HepG2 (cell line): ENCODE results near the gene PKD2L2. TPM values are rescaled to one million over a fixed set of nuclear protein-coding genes. Genes with fewer than 3 reads are reported as not detected.

Source experiments
- AHDC1 ChIP-seq: sonication (generic); formaldehyde crosslinking; IDR thresholded peaks from 2 replicates; pipeline ENCODE4 v1.5.1; 2020; ENCODE audit warnings: mild to moderate bottlenecking, missing genetic modification reagents, borderline replicate concordance
- CBX1 ChIP-seq: IDR thresholded peaks from one replicate; pipeline ENCODE4 v1.6.1; 2016; ENCODE audit warnings: antibody characterized with exemption, low read depth
- CENPX ChIP-seq: sonication (generic); formaldehyde crosslinking; IDR thresholded peaks from 2 replicates; pipeline ENCODE4 v1.9.0; 2021; ENCODE audit warnings: mild to moderate bottlenecking, missing genetic modification reagents, moderate library complexity
- FOXA1 ChIP-seq, 2 experiments: fragments of 450-650 bp in 1 of 2; sonication (generic) in 1 of 2; formaldehyde crosslinking in 1 of 2; IDR thresholded peaks; 2 replicates each; pipeline versions ENCODE4 v1.4.0 to v1.6.1; 2016 to 2020; ENCODE audit warnings: missing genetic modification reagents in 1 of 2
- FUBP1 ChIP-seq: sonication (generic); formaldehyde crosslinking; IDR thresholded peaks from 2 replicates; pipeline ENCODE4 v1.5.1; 2020; ENCODE audit warnings: missing genetic modification reagents, mild to moderate bottlenecking, borderline replicate concordance
- HNRNPLL ChIP-seq: fragments of 200-400 bp; formaldehyde crosslinking; IDR thresholded peaks from 2 replicates; pipeline ENCODE4 v1.6.1; 2017; ENCODE audit warnings: mild to moderate bottlenecking, low read depth, low read length; ENCODE audit not compliant: poor library complexity, severe bottlenecking
- MEIS1 ChIP-seq: sonication (generic); formaldehyde crosslinking; IDR thresholded peaks from 2 replicates; pipeline ENCODE4 v1.9.0; 2021; ENCODE audit warnings: mild to moderate bottlenecking, missing genetic modification reagents, moderate library complexity, borderline replicate concordance
- MTF1 ChIP-seq: sonication (generic); formaldehyde crosslinking; IDR thresholded peaks from 2 replicates; pipeline ENCODE4 v1.5.0; 2020; ENCODE audit warnings: missing genetic modification reagents
- NFIC ChIP-seq: IDR thresholded peaks from 2 replicates; pipeline ENCODE4 v1.6.1; 2012; ENCODE audit warnings: mild to moderate bottlenecking, low read length, inconsistent platforms
- NR2C2 ChIP-seq: sonication (generic); formaldehyde crosslinking; IDR thresholded peaks from 2 replicates; pipeline ENCODE4 v1.4.0; 2020; ENCODE audit warnings: missing genetic modification reagents, mild to moderate bottlenecking, moderate library complexity, borderline replicate concordance
- POGZ ChIP-seq: sonication (generic); formaldehyde crosslinking; IDR thresholded peaks from 2 replicates; pipeline ENCODE4 v1.4.0; 2020; ENCODE audit warnings: mild to moderate bottlenecking, missing genetic modification reagents
- RARA ChIP-seq: IDR thresholded peaks from 2 replicates; pipeline ENCODE4 v1.6.1; 2016; ENCODE audit warnings: missing genetic modification reagents, missing compliant biosample characterization
- SNAI1 ChIP-seq: sonication (generic); formaldehyde crosslinking; IDR thresholded peaks from 2 replicates; pipeline ENCODE4 v1.5.0; 2020; ENCODE audit warnings: mild to moderate bottlenecking, missing genetic modification reagents, borderline replicate concordance
- SOX5 ChIP-seq: IDR thresholded peaks from 2 replicates; pipeline ENCODE4 v1.6.1; 2016; ENCODE audit warnings: borderline replicate concordance
- ZFP62 ChIP-seq: sonication (generic); formaldehyde crosslinking; IDR thresholded peaks from 2 replicates; pipeline ENCODE4 v1.4.0; 2020; ENCODE audit warnings: missing genetic modification reagents
- ZNF205 ChIP-seq: IDR thresholded peaks from 2 replicates; pipeline ENCODE4 v1.6.1; 2018; ENCODE audit warnings: missing biosample characterization, missing genetic modification reagents
- ZNF644 ChIP-seq: IDR thresholded peaks from 2 replicates; pipeline ENCODE4 v1.6.1; 2016; ENCODE audit warnings: low read depth
- ZNF766 ChIP-seq: sonication (generic); formaldehyde crosslinking; IDR thresholded peaks from 2 replicates; pipeline ENCODE4 v1.5.0; 2020; ENCODE audit warnings: missing genetic modification reagents, borderline replicate concordance
- polyA plus RNA-seq, 8 experiments: library from polyadenylated mRNA; depleted of rRNA in 3 of 8; stranded (reverse) in 7 of 8; unstranded in 1 of 8; fragments of >200 nt; fragmentation: Illumina TruSeq in 4 of 8; extraction: Trizol in 4 of 8; gene quantifications; 2 replicates each; pipeline versions ENCODE4 v1.2.1 to v1.2.3, GENCODE V29; 2011 to 2016; ENCODE audit warnings: low read depth in 4 of 8, missing spikeins in 1 of 8, mixed read lengths in 1 of 8; ENCODE audit not compliant: insufficient read depth in 1 of 8
- total RNA-seq, 5 experiments: library from RNA; depleted of rRNA; stranded (reverse); fragments of >200 nt; fragmentation: Illumina TruSeq; extraction: Trizol; gene quantifications; 2 replicates each; pipeline ENCODE4 v1.2.3, GENCODE V29; 2016; ENCODE audit warnings: low read depth in 1 of 5
- TF ChIP-seq, protein P1 (sequence below): IDR thresholded peaks from 2 replicates; pipeline ENCODE4 v1.6.1; 2012; ENCODE audit warnings: low read depth, low read length, improper control_type of control experiment
- TF ChIP-seq, protein P2 (sequence below): sonication (generic); formaldehyde crosslinking; IDR thresholded peaks from 2 replicates; pipeline ENCODE4 v1.4.0; 2020; ENCODE audit warnings: missing genetic modification reagents

The PKD2L2 gene
- total and polyA plus RNA-seq, 2 of the 13 experiments (the other 11 are each of a cell fraction or from before 2014, with no cell fraction given) = not detected

DNA sequence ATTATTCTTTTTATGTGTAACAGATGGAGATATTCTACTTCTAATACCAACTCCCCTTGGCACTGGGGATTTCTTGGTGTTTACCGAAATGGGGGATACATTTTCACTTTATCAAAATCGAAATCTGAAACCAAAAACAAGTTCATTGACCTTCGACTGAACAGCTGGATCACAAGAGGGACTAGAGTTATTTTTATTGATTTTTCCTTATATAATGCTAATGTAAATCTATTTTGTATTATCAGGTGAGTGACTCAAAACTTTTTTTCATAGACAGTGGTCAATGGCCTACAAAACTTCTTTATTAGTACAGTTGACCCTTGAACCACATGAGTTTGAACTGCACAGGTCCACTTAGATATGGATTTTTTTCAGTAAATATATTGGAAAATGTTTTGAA, 10.2 kb downstream of the PKD2L2 start (continued):
- TF ChIP-seq, protein P1, sequence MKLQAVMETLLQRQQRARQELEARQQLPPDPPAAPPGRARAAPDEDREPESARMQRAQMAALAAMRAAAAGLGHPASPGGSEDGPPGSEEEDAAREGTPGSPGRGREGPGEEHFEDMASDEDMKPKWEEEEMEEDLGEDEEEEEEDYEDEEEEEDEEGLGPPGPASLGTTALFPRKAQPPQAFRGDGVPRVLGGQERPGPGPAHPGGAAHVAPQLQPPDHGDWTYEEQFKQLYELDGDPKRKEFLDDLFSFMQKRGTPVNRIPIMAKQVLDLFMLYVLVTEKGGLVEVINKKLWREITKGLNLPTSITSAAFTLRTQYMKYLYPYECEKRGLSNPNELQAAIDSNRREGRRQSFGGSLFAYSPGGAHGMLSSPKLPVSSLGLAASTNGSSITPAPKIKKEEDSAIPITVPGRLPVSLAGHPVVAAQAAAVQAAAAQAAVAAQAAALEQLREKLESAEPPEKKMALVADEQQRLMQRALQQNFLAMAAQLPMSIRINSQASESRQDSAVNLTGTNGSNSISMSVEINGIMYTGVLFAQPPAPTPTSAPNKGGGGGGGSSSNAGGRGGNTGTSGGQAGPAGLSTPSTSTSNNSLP = peak; percentile 58; the same call in 1 of the 2 replicates
- TF ChIP-seq, protein P2, sequence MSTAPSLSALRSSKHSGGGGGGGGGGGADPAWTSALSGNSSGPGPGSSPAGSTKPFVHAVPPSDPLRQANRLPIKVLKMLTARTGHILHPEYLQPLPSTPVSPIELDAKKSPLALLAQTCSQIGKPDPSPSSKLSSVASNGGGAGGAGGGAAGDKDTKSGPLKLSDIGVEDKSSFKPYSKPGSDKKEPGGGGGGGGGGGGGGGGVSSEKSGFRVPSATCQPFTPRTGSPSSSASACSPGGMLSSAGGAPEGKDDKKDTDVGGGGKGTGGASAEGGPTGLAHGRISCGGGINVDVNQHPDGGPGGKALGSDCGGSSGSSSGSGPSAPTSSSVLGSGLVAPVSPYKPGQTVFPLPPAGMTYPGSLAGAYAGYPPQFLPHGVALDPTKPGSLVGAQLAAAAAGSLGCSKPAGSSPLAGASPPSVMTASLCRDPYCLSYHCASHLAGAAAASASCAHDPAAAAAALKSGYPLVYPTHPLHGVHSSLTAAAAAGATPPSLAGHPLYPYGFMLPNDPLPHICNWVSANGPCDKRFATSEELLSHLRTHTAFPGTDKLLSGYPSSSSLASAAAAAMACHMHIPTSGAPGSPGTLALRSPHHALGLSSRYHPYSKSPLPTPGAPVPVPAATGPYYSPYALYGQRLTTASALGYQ (CRISPR knock-in tag) = peak; percentile 77; the same call in 1 of the 2 replicates
- TF ChIP-seq ZNF205 (no peak), ZNF644 (no peak), HNRNPLL (no peak), NR2C2 (CRISPR knock-in tag) (peak; percentile 31; the same call in 1 of the 2 replicates), ZNF766 (CRISPR knock-in tag) (no peak), SNAI1 (CRISPR knock-in tag) (no peak), CENPX (no peak), AHDC1 (CRISPR knock-in tag) (peak; percentile 30; the same call in 1 of the 2 replicates), ZFP62 (CRISPR knock-in tag) (no peak), FUBP1 (CRISPR knock-in tag) (no peak), POGZ (peak; percentile 43; the same call in 1 of the 2 replicates), FOXA1 (IDR thresholded peaks at IDR 0.05) (no peak), FOXA1 (CRISPR knock-in tag; IDR thresholded peaks at IDR 0.05) (no peak), MEIS1 (no peak), MTF1 (CRISPR knock-in tag) (no peak), NFIC (peak; percentile 87; the same call in 1 of the 2 replicates), RARA (peak; percentile 60), CBX1 (no peak), SOX5 (CRISPR knock-in tag) (peak; percentile 75)
